HG02642 (cell line): ENCODE data around the gene C21orf91.

ENCODE experiments used
- ATAC-seq: cut with Tn5 transposase; IDR thresholded peaks from one replicate; pipeline ENCODE4 v1.9.1; 2021; ENCODE audit warnings: mild to moderate bottlenecking; ENCODE audit not compliant: unreplicated experiment, poor library complexity

The C21orf91 gene

DNA sequence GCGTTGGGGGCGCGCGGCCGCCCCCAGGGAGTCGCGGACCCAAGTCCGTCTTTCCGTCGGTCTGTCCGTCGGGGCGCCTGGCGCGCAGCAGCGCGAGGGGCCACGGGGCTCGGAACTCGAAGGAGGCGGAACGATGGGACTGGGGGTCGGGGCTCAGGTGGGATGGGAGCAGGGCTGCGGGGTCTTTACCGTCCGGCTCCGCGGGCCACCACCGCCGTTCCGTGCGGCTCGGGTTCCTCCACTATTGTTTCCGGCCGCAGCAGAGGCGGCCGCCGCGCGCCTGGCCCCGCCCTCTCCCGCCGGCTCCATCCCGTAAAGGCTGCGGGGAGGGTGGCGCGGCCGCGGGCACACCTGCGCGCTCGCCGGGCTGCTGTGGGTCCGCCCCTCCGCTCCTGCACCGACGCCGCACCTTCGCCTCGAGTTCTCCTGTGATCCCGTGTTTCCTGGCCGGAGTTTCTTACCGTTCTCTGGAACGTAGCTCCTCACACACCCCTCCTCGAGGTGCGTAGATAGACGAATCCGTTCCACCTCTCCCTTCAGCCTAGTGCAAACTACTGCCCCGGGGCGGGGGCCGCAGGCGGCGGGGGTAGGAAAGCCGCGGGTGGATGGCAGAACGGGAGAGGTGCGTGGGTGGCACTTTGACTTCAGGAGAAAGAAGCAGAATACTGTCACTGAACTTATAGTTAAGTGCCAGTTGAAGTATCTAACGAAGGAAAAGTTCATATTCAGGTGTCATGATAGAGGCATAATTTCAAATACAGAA, at the start of gene C21orf91:
C21orf91 (minus strand) TSS at position 243 of the 763 bp plus-strand sequence. CDS start 1,038 bp downstream, outside the sequence.
- peak; percentile 91 for ATAC-seq

- ATAC-seq, result no peak
These were observed 47.4 kb upstream of the C21orf91 start for GRCh38 chr21:17866590-17866989.

GRCh38 chr21:17859661-17860060, 40.5 kb upstream of the C21orf91 start:
- no peak for ATAC-seq

DNA sequence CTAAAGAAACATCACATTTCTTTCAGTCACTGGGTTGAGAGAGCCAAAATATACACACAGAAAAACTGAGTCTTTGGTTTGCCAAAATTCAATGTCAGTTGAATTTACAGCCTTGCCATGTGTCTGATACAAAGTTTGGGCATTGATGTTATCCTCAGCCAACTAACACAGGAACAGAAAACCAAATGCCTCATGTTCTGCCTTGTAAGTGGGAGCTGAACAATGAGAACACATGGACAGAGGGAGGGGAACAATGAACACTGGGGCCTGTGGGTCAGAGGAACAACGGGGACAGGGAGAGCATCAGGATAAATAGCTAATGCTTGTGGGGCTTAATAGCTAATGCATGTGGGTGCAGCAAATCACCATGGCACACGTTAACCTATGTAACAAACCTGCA, 39.6 kb upstream of the C21orf91 start:
- ATAC-seq, result no peak

- ATAC-seq, result no peak
These were observed 35.6 kb upstream of the C21orf91 start for GRCh38 chr21:17854745-17855144.

GRCh38 chr21:17853393-17854275, 34.5 kb upstream of the C21orf91 start:
- no peak for ATAC-seq

DNA sequence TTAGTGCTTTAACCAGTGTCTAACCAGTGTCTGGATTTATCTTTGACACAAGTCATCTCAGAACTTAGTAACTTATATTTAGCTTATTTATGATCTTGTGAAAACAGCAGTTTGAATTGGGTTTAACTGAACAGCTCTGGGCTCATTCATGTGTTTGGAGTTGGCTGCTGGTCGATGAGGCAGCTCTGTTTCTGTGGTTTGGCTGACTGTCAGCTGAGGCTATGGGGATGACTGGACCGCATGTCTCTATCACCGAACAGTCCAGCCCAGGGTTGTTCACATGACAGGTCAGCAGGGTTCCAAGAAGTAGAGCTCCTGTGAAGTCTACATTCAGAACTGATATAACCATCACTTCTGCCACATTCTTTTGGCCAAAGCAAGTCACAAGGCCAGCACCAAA, 29.1 kb upstream of the C21orf91 start:
- peak; percentile 95 for ATAC-seq

GRCh38 chr21:17841103-17841502, 21.9 kb upstream of the C21orf91 start:
- no peak for ATAC-seq

DNA sequence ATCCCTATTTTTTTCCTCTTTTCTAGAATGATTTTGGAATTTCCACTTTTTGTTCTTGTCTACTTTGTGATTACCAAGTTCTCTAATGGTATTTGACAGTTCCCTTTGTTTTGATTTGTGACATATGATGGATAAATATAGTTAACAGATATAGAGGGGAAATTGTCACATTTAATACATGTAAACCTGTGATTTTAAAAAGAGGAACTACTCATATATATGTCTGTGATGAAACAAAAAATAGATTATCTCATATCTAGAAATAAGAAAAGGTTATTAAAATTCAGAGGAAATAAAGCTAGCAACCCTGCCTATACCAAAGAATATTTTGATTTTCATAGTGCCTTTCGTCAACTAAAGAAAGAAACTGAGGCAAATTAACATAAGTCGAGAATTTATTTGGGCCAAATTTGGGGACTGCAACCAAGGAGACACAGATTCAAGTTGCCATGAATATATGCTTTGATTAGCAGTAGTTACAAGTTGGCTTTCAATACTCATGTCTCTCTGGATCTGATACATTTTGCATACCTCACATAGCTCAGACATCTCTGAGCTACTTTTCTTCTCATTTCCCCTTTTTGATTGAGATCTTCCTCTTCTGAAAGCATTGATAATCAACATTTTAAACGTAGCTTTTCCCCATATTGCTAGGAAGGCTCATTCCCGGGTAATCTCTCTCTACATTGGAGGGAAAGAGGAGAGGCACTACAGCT, 15.6 kb upstream of the C21orf91 start:
- no peak for ATAC-seq

DNA sequence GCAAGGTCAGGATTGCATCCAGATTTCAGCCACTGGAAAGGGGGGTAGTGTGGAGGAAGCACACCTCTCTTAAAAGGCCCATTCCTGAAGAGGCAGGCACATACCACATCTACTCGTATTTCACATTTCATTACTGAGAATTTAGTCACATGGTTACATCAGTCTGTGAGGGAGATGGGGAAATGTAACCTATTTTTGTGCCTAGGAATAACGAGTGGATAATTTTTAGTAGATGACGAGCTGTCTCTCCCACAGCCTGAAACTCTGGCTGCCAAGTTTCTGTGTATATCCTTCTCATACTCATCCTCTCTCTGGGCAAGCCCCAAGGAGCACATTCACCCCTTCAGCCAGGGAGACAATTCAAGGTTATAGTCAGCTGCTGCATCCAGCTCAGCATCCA, 10.3 kb upstream of the C21orf91 start:
- no peak for ATAC-seq

GRCh38 chr21:17828223-17828622, 9.1 kb upstream of the C21orf91 start:
- no peak for ATAC-seq

- no peak for ATAC-seq
These were observed 4.7 kb upstream of the C21orf91 start for GRCh38 chr21:17823846-17824245.

- no peak for ATAC-seq
These were observed 2.0 kb upstream of the C21orf91 start for GRCh38 chr21:17821121-17821520.

- ATAC-seq, result peak; percentile 61
These were observed 697 bp upstream of the C21orf91 start for GRCh38 chr21:17819877-17820229.

DNA sequence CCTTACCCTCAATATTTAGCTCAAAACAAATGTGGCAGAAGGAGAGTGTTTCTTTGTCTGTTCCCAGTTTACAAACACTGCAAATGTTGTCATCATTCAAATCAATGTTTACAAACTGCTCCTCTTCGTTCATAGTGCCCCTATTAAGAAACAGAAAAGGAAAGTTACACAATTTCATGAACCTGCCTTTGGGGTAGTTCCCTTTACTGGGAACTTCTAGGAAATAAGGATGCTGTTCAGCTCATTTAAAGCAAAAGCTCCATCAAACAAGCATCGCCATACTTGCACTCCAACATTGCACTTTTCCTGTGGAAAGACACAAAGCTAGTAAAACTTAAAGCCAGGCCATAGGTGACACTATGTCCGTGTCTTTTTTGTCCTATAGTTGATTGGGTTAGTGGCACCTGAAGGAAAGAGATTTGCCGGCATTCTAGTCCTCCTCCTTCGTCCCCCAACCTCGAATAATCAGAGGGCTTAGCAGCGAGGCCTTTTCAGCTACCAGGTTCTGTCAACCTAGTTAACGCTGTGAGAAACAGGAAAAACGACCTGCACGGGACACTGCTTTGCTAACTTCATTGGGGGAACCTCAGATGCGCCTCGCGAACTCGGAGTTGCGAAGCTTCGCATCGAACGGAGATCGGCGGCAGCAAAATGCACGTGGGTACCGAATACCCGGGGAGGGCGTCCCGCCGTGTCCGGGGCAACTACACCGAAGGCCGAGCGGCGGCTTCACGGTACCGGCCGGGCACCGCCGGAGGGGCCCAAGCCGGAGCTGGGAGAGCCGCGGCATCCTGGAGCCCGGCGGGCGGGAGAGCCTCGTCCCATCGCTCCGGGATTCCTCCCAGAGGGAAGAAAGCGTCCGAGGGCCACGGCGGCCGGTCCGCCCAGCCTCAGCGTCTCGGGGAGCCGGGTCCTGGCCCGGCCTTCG, 706 bp downstream of the C21orf91 start:
- ATAC-seq, result peak; percentile 20

- no peak for ATAC-seq
These were observed 5.8 kb downstream of the C21orf91 start for GRCh38 chr21:17813353-17813752.

DNA sequence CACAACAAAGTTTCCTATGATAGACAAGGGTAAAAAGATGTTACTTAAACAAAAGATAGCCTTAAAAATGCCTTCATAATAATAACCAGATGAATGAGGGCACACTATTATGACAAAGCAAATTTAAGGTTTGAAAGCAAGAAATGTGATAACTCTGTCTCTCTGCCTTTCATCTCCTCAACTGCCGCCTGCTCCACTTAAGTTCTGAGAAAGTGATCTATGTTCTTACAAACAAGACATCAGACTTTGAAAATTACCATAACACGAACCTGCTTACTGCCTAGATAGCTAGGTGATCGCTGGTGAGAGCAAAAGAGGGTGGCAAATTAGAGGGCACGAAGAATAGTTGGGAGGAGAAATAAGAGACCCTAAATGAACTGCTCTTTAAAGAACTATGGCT, 13.2 kb downstream of the C21orf91 start:
- ATAC-seq, result no peak

- ATAC-seq, result no peak
These were observed 15.6 kb downstream of the C21orf91 start for GRCh38 chr21:17803536-17803935.

DNA sequence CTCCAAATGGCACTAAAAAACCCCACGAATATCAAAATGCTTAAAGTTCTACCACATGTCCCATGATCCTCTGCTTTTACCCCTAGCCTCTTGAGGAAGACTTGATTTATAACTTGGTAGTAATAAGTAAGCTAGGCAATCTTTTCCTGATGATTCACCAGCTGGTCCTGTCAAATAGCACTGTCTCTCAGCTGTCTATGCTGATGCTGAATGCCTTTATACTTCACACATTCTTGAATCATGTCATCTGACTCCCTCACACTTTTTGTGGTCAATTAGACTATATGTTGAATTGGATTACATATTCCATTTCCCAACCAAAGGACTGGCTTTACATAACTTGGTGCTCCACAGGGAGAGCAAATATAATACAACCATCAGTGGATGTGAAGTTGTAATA, 16.6 kb downstream of the C21orf91 start:
- ATAC-seq, result no peak
